ENCODE results near the gene MYO5B. TPM values are rescaled to one million over a fixed set of nuclear protein-coding genes. Genes with fewer than 3 reads are reported as not detected.

Gene MYO5B
- total RNA-seq, 1 experiment from 2014 or later, result 32.1 TPM

DNA sequence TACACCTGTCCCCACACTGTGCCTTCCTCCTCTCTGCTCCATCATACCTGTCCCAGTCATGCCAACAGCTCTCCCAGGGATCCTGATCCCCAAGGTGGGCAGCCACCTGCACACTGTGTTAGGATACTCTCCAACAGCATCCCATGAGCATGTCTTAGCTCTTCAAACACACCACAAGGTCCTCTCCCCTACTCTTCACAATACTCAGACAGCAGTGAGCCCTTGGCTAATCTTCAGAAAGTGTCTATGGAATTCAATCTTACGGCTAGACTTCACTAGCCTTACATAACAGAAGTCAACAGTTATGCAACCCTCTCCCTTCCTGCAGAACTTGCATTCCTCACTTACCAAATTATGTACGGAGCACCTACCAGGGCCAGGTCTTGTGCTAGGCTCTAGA, 79.9 kb downstream of the MYO5B start:
- Histone ChIP-seq H3K27ac (ENCODE audit: low read depth, low read length) (no peak overlapping the region), H3K9me3 (ENCODE audit: control insufficient read depth in 1 of 2, insufficient read depth in 1 of 2, low read depth in 1 of 2, low read length in 2 of 2) (no peaks in the 10 kb centered on the region), H3K4me3 (replicated peaks in 1 of 2; ENCODE audit: low read depth in 1 of 2, low read length in 2 of 2) (no peak overlapping the region), H3K4me2 (ENCODE audit: low read length) (no peak overlapping the region), H3K79me2 (ENCODE audit: insufficient read depth, low read length) (no peaks in the 10 kb centered on the region), H3K9ac (ENCODE audit: low read length) (no peak overlapping the region), H3K9me2 (ENCODE audit: insufficient read depth) (no peaks in the 10 kb centered on the region), H3K4me1 (ENCODE audit: control insufficient read depth in 1 of 2, insufficient read depth in 2 of 2, low read length in 2 of 2) (no peaks in the 10 kb centered on the region), H4K20me1 (ENCODE audit: insufficient read depth) (no peaks in the 10 kb centered on the region), H3K36me3 (ENCODE audit: control insufficient read depth in 1 of 2, insufficient read depth in 2 of 2, low read length in 2 of 2) (no peaks in the 10 kb centered on the region), H3K27me3 (ENCODE audit: insufficient read depth, low read length) (no peaks in the 10 kb centered on the region), H2AFZ (ENCODE audit: low read depth, low read length, poor library complexity, severe bottlenecking) (no peak overlapping the region)
- TF ChIP-seq ELF1 (IDR thresholded peaks at IDR 0.05; ENCODE audit: borderline replicate concordance, low read depth), result no peak
- no peak for TF ChIP-seq ZNF274 (IDR thresholded peaks at IDR 0.05; ENCODE audit: low read depth, low read length)
- TF ChIP-seq RAD21 (IDR thresholded peaks at IDR 0.05; ENCODE audit: low read depth), result no peak
- ATAC-seq, result no peak
- intact Hi-C loops (cut with micrococcal nuclease), result no loop called here
- BruUV-seq (replicated peaks), result no TSS peak
- ChIA-PET RAD21 (ENCODE audit: low non-redundant PET in 1 of 2, low total read pairs in 2 of 2, uncharacterized antibody in 2 of 2, unreplicated experiment in 2 of 2) (no interaction called here), CTCF (no interaction called here), POLR2A (no interaction called here)
- no peak for DNase-seq (ENCODE audit: low read depth, low spot score)

DNA sequence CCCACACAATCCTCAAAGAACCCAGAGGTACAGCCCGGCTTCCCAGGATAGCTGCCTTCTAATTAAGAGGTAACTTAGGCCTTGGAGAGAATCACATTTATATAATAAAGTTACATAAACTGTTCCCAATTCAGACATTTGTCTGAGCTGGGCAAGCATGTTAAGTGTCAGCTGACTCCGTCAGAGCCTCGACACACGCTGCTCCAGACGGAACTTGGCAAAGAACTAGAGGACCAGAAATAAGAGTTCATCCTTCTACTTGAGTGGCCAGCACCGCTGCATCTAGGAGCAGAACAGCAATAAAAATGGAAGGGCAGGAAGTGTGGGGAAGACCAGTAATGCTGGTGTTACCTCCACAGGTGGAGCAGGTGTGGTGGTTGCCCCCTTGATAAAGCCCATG, 80.5 kb downstream of the MYO5B start:
- no TSS peak for BruUV-seq (replicated peaks)
- H3K9me2 ChIP-seq (ENCODE audit: insufficient read depth), result no peaks in the 10 kb centered on the region
- H3K79me2 ChIP-seq (ENCODE audit: insufficient read depth, low read length), result no peaks in the 10 kb centered on the region
- intact Hi-C loops (cut with micrococcal nuclease), result loop anchor here (5.0 kb wide), 1 partner anchor 88 kb away; no protein-coding TSS in a partner anchor
- DNase-seq (ENCODE audit: low read depth, low spot score), result no peak
- no peaks in the 10 kb centered on the region for H4K20me1 ChIP-seq (ENCODE audit: insufficient read depth)
- H3K36me3 ChIP-seq (ENCODE audit: control insufficient read depth in 1 of 2, insufficient read depth in 2 of 2, low read length in 2 of 2), result no peaks in the 10 kb centered on the region
- ChIA-PET CTCF (no interaction called here), POLR2A (no interaction called here), RAD21 (ENCODE audit: low non-redundant PET in 1 of 2, low total read pairs in 2 of 2, uncharacterized antibody in 2 of 2, unreplicated experiment in 2 of 2) (no interaction called here)
- H3K4me3 ChIP-seq (replicated peaks in 1 of 2; ENCODE audit: low read depth in 1 of 2, low read length in 2 of 2), result no peak overlapping the region
- TF ChIP-seq ELF1 (IDR thresholded peaks at IDR 0.05; ENCODE audit: borderline replicate concordance, low read depth), result no peak
- TF ChIP-seq SRF (IDR thresholded peaks at IDR 0.05; ENCODE audit: low read depth), result no peak
- TF ChIP-seq, protein P1, sequence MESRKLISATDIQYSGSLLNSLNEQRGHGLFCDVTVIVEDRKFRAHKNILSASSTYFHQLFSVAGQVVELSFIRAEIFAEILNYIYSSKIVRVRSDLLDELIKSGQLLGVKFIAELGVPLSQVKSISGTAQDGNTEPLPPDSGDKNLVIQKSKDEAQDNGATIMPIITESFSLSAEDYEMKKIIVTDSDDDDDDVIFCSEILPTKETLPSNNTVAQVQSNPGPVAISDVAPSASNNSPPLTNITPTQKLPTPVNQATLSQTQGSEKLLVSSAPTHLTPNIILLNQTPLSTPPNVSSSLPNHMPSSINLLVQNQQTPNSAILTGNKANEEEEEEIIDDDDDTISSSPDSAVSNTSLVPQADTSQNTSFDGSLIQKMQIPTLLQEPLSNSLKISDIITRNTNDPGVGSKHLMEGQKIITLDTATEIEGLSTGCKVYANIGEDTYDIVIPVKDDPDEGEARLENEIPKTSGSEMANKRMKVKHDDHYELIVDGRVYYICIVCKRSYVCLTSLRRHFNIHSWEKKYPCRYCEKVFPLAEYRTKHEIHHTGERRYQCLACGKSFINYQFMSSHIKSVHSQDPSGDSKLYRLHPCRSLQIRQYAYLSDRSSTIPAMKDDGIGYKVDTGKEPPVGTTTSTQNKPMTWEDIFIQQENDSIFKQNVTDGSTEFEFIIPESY (IDR thresholded peaks at IDR 0.05; ENCODE audit: extremely low read depth, insufficient replicate concordance, low read length), result no peak
- H3K9ac ChIP-seq (ENCODE audit: low read length), result no peak overlapping the region
- H3K4me2 ChIP-seq (ENCODE audit: low read length), result no peak overlapping the region
- no peak for ATAC-seq
- H2AFZ ChIP-seq (ENCODE audit: low read depth, low read length, poor library complexity, severe bottlenecking), result no peak overlapping the region
- H3K9me3 ChIP-seq (ENCODE audit: control insufficient read depth in 1 of 2, insufficient read depth in 1 of 2, low read depth in 1 of 2, low read length in 2 of 2), result no peaks in the 10 kb centered on the region
- H3K27me3 ChIP-seq (ENCODE audit: insufficient read depth, low read length), result no peaks in the 10 kb centered on the region
- no peak overlapping the region for H3K27ac ChIP-seq (ENCODE audit: low read depth, low read length)
- H3K4me1 ChIP-seq (ENCODE audit: control insufficient read depth in 1 of 2, insufficient read depth in 2 of 2, low read length in 2 of 2), result no peaks in the 10 kb centered on the region
